ENCODE results near the gene SCGB3A1. TPM values are rescaled to one million over a fixed set of nuclear protein-coding genes. Genes with fewer than 3 reads are reported as not detected.

The SCGB3A1 gene
- total RNA-seq, 1 experiment from 2014 or later: not detected

GRCh38 chr5:180627386-180628120 lies 36.3 kb upstream of the SCGB3A1 start:
- no peaks in the 10 kb centered on the region for H3K27me3 ChIP-seq (ENCODE audit: low read length)
- no peak overlapping the region for H2AFZ ChIP-seq (ENCODE audit: low read length)
- H3K4me3 ChIP-seq (ENCODE audit: low read length): no peak overlapping the region
- H3K9ac ChIP-seq (ENCODE audit: low read length): no peak overlapping the region
- no peaks in the 10 kb centered on the region for H3K79me2 ChIP-seq (ENCODE audit: low read length)
- H3K4me2 ChIP-seq (ENCODE audit: low read depth, low read length, poor library complexity, severe bottlenecking): no peak overlapping the region
- H3K9me2 ChIP-seq (replicated peaks; ENCODE audit: insufficient read depth, low read length): no peaks in the 10 kb centered on the region
- no peaks in the 10 kb centered on the region for H3K4me1 ChIP-seq (ENCODE audit: low read length)
- no peaks in the 10 kb centered on the region for H4K20me1 ChIP-seq (ENCODE audit: insufficient read depth, low read depth, low read length)
- no peak for DNase-seq
- no peak overlapping the region for H3K27ac ChIP-seq (ENCODE audit: low read length)
- no peaks in the 10 kb centered on the region for H3K36me3 ChIP-seq (ENCODE audit: insufficient read depth, low read length)
- H3K9me3 ChIP-seq (ENCODE audit: low read length): no peaks in the 10 kb centered on the region

- no peak overlapping the region for H2AFZ ChIP-seq (ENCODE audit: low read length)
These were observed 35.5 kb upstream of the SCGB3A1 start for GRCh38 chr5:180626661-180627385.

GRCh38 chr5:180625791-180626660 lies 34.7 kb upstream of the SCGB3A1 start:
- Histone ChIP-seq H3K27ac (ENCODE audit: low read length) (no peak overlapping the region), H3K27me3 (ENCODE audit: low read length) (no peaks in the 10 kb centered on the region), H4K20me1 (ENCODE audit: insufficient read depth, low read depth, low read length) (no peaks in the 10 kb centered on the region), H3K4me2 (ENCODE audit: low read depth, low read length, poor library complexity, severe bottlenecking) (no peak overlapping the region), H3K9ac (ENCODE audit: low read length) (no peak overlapping the region), H2AFZ (ENCODE audit: low read length) (no peak overlapping the region), H3K9me3 (ENCODE audit: low read length) (no peaks in the 10 kb centered on the region), H3K79me2 (ENCODE audit: low read length) (no peaks in the 10 kb centered on the region), H3K4me3 (ENCODE audit: low read length) (no peak overlapping the region), H3K9me2 (replicated peaks; ENCODE audit: insufficient read depth, low read length) (no peaks in the 10 kb centered on the region), H3K4me1 (ENCODE audit: low read length) (no peaks in the 10 kb centered on the region), H3K36me3 (ENCODE audit: insufficient read depth, low read length) (no peaks in the 10 kb centered on the region)
- no peak for DNase-seq

More at GRCh38 chr5:180626661-180627385, 35.5 kb upstream of the SCGB3A1 start:
- H3K4me2 ChIP-seq (ENCODE audit: low read depth, low read length, poor library complexity, severe bottlenecking): no peak overlapping the region
- H3K79me2 ChIP-seq (ENCODE audit: low read length): no peaks in the 10 kb centered on the region
- H3K9me2 ChIP-seq (replicated peaks; ENCODE audit: insufficient read depth, low read length): no peaks in the 10 kb centered on the region
- H3K9me3 ChIP-seq (ENCODE audit: low read length): no peaks in the 10 kb centered on the region
- H3K4me1 ChIP-seq (ENCODE audit: low read length): no peaks in the 10 kb centered on the region
- H3K27ac ChIP-seq (ENCODE audit: low read length): no peak overlapping the region
- DNase-seq: no peak
- H3K9ac ChIP-seq (ENCODE audit: low read length): no peak overlapping the region
- no peak overlapping the region for H3K4me3 ChIP-seq (ENCODE audit: low read length)
- no peaks in the 10 kb centered on the region for H3K36me3 ChIP-seq (ENCODE audit: insufficient read depth, low read length)
- no peaks in the 10 kb centered on the region for H3K27me3 ChIP-seq (ENCODE audit: low read length)
- H4K20me1 ChIP-seq (ENCODE audit: insufficient read depth, low read depth, low read length): no peaks in the 10 kb centered on the region

DNA sequence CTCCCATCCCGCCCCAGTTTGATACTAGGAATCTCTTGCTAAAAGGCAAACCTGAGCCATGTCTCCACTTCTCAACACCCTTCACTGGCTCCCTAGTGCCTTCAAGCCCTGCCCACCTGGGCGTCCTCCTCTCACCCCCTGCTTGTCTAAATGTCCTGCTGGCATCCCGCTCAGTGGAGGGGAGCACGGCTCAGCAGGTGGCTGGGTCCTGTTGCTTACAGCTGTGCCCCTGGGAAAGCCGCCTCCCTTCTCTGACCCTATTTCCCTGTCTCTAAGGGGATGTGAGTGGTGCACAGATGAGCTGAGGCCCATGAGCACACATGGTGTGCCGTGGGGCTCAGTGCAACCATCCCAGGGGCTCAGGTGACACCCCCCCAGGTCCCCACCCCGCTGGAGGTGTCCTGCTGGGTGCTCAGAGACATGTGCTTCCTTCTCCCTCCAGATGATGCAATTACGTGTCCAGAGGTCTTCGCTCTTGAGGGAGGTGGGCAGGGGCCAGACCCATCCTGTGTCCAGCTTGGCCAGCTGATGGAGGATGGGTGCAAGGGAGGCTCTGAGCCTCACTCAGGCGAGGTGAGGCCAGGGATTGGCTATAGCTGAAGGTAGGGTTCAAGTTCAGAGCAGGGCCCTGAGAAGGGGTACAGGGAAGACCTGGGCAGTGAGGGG lies 34.0 kb upstream of the SCGB3A1 start:
- H3K9ac ChIP-seq (ENCODE audit: low read length): no peak overlapping the region
- H3K36me3 ChIP-seq (ENCODE audit: insufficient read depth, low read length): no peaks in the 10 kb centered on the region
- no peak overlapping the region for H3K4me3 ChIP-seq (ENCODE audit: low read length)
- H3K4me1 ChIP-seq (ENCODE audit: low read length): no peaks in the 10 kb centered on the region
- H3K9me3 ChIP-seq (ENCODE audit: low read length): no peaks in the 10 kb centered on the region
- H2AFZ ChIP-seq (ENCODE audit: low read length): no peak overlapping the region
- no peaks in the 10 kb centered on the region for H4K20me1 ChIP-seq (ENCODE audit: insufficient read depth, low read depth, low read length)
- H3K27me3 ChIP-seq (ENCODE audit: low read length): no peaks in the 10 kb centered on the region
- H3K27ac ChIP-seq (ENCODE audit: low read length): no peak overlapping the region
- no peak overlapping the region for H3K4me2 ChIP-seq (ENCODE audit: low read depth, low read length, poor library complexity, severe bottlenecking)
- H3K9me2 ChIP-seq (replicated peaks; ENCODE audit: insufficient read depth, low read length): no peaks in the 10 kb centered on the region
- H3K79me2 ChIP-seq (ENCODE audit: low read length): no peaks in the 10 kb centered on the region
- no peak for DNase-seq

GRCh38 chr5:180624587-180624986 lies 33.3 kb upstream of the SCGB3A1 start:
- Histone ChIP-seq H3K9ac (ENCODE audit: low read length) (no peak overlapping the region), H2AFZ (ENCODE audit: low read length) (no peak overlapping the region), H3K27ac (ENCODE audit: low read length) (no peak overlapping the region), H3K4me3 (ENCODE audit: low read length) (no peak overlapping the region), H3K36me3 (ENCODE audit: insufficient read depth, low read length) (no peaks in the 10 kb centered on the region), H3K4me2 (ENCODE audit: low read depth, low read length, poor library complexity, severe bottlenecking) (no peak overlapping the region), H3K79me2 (ENCODE audit: low read length) (no peaks in the 10 kb centered on the region), H3K4me1 (ENCODE audit: low read length) (no peaks in the 10 kb centered on the region), H3K9me3 (ENCODE audit: low read length) (no peaks in the 10 kb centered on the region), H3K27me3 (ENCODE audit: low read length) (no peaks in the 10 kb centered on the region), H4K20me1 (ENCODE audit: insufficient read depth, low read depth, low read length) (no peaks in the 10 kb centered on the region), H3K9me2 (replicated peaks; ENCODE audit: insufficient read depth, low read length) (no peaks in the 10 kb centered on the region)
- no peak for DNase-seq

- Histone ChIP-seq H3K27me3 (ENCODE audit: low read length) (no peaks in the 10 kb centered on the region), H3K9me2 (replicated peaks; ENCODE audit: insufficient read depth, low read length) (no peaks in the 10 kb centered on the region), H3K9me3 (ENCODE audit: low read length) (no peaks in the 10 kb centered on the region), H3K9ac (ENCODE audit: low read length) (no peak overlapping the region), H2AFZ (ENCODE audit: low read length) (no peak overlapping the region), H3K36me3 (ENCODE audit: insufficient read depth, low read length) (no peaks in the 10 kb centered on the region), H3K4me3 (ENCODE audit: low read length) (no peak overlapping the region), H4K20me1 (ENCODE audit: insufficient read depth, low read depth, low read length) (no peaks in the 10 kb centered on the region), H3K4me1 (ENCODE audit: low read length) (no peaks in the 10 kb centered on the region), H3K27ac (ENCODE audit: low read length) (no peak overlapping the region), H3K4me2 (ENCODE audit: low read depth, low read length, poor library complexity, severe bottlenecking) (no peak overlapping the region), H3K79me2 (ENCODE audit: low read length) (no peaks in the 10 kb centered on the region)
- DNase-seq: no peak
These were observed 32.5 kb upstream of the SCGB3A1 start for GRCh38 chr5:180623844-180624243.

DNA sequence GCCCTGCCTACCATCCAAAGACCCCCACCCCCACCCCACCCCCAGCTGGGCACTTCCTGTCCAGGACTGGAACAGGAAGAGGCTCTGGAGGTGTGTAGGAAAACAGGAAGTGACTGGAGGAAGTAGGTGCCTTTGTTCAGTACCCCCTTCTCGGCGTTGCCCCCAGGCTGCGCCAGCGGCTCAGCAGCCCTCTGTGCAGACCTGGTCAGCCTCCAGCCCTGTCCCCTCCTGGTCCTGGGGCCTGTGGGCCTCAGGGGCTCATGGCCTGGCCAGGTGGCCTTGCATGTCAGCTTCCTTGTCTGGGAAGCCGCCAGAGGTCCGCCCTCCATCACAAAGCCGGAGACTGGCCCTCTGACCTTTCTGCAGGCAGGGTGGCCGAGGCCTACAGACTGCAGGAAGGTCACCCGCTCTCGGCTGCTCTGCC lies 32.1 kb upstream of the SCGB3A1 start:
- Histone ChIP-seq H2AFZ (ENCODE audit: low read length) (no peak overlapping the region), H3K4me2 (ENCODE audit: low read depth, low read length, poor library complexity, severe bottlenecking) (no peak overlapping the region), H3K27me3 (ENCODE audit: low read length) (no peaks in the 10 kb centered on the region), H3K4me1 (ENCODE audit: low read length) (no peaks in the 10 kb centered on the region), H3K4me3 (ENCODE audit: low read length) (no peak overlapping the region), H3K27ac (ENCODE audit: low read length) (no peak overlapping the region), H3K9me3 (ENCODE audit: low read length) (no peaks in the 10 kb centered on the region), H4K20me1 (ENCODE audit: insufficient read depth, low read depth, low read length) (no peaks in the 10 kb centered on the region), H3K36me3 (ENCODE audit: insufficient read depth, low read length) (no peaks in the 10 kb centered on the region), H3K9me2 (replicated peaks; ENCODE audit: insufficient read depth, low read length) (no peaks in the 10 kb centered on the region), H3K9ac (ENCODE audit: low read length) (no peak overlapping the region), H3K79me2 (ENCODE audit: low read length) (no peaks in the 10 kb centered on the region)
- no peak for DNase-seq
